ENCODE measurements around the gene MED31.

GRCh38 chr17:6670571-6670970 is 19.2 kb upstream of the MED31 start:
- no peak for TF ChIP-seq CTCF (IDR thresholded peaks at IDR 0.05 in 8 of 11, conservative IDR thresholded peaks at IDR 0.05 in 3 of 11)
- TF ChIP-seq POLR2A (IDR thresholded peaks at IDR 0.05) = no peak
